GM19397 (cell line): ENCODE measurements around the gene LRRC3C.
A peak's percentile ranks its signal among the peaks of the same experiment; 100 is the strongest.

Experiments
- ATAC-seq: cut with Tn5 transposase; IDR thresholded peaks from one replicate; pipeline ENCODE4 v1.9.1; 2021; ENCODE audit warnings: mild to moderate bottlenecking, moderate library complexity; ENCODE audit not compliant: unreplicated experiment

LRRC3C gene

DNA sequence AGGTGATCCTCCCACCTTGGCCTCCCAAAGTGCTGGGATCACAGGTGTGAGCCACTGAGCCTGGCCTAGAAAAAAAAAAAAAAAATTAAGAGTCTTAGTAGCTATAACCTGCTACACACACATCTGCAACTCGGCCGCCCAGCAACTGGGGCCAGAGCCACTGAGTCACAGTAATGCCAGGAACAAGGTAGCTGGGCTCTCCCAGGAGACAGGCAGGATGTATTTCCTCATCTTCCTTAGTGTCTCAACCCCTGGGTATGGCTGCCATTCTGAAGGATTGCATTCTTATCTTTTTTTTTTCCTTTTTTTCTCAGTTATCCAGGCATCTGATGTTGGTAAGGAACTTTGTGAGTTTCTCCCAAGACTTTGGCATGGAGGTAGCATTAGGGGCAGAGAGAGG lies 46.0 kb downstream of the LRRC3C start:
- ATAC-seq = no peak

DNA sequence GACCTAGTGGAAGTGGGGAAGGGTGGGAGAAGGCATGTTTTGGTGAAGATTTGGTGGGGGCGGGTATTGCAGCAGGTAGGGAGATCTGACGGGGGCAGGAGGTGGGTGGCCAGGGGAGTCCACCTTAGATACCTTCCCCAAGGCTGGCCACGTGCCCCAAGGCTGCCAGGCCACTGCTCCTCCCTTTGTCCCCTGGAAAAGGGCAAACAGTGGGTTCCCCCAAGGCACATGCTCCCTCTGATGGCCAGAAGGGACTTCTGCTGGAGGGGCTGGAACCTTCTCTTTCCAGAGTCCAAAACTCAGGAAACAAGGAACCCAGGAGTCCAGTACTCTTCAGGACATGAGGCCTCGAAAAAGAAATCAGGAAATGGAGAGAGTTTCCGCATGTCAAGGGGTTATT lies 46.9 kb downstream of the LRRC3C start:
- no peak for ATAC-seq

DNA sequence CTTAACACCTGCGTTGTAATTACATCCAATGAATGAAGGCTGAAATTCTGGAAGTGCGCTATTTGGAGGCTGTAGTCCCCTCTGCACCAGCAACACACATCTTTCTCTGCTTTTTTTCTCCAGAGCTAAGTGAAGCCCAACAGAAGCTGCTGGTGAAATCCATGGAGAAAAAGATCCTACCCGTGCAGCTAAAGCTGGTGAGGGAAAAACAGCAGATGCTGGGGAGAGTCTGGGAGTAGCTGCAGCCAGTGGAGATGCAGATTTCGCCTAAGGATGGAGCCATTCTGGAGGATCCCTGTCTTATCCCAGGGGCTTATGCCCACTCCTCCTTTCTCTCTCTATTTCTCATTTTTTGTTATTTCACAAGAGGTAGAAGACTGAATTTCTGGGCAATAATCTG lies 48.3 kb downstream of the LRRC3C start:
- no peak for ATAC-seq

DNA sequence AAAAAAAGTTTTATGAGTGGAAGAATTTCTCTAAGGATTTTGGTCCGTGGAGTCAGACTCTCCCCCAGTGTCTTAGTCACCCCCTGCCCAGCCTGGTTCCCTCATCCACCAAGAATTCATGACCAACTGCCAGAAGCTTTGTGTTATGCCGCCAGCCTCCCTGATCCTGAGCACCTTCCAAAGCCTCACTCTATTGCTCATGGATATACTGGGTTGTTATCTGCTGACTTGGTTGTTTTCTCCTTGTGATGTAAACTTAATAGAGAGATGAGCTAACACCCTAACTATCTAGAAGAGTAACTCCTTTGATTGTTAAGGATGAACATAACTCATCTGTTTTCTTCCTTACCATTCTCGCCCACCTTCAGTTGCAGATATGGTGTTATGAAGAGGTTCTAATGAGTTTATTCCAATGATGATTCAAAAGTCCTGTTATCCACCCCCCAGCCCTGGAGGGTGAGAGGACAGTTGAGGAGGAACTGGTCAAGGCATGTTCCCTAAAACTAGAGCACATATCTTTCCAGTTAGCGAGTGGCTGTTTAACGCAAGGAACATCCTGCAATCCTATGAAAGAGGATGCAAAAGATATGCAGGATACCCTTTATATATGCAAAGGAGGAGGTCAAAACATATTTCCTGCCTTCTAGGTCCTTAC lies 51.6 kb downstream of the LRRC3C start:
- ATAC-seq = no peak

DNA sequence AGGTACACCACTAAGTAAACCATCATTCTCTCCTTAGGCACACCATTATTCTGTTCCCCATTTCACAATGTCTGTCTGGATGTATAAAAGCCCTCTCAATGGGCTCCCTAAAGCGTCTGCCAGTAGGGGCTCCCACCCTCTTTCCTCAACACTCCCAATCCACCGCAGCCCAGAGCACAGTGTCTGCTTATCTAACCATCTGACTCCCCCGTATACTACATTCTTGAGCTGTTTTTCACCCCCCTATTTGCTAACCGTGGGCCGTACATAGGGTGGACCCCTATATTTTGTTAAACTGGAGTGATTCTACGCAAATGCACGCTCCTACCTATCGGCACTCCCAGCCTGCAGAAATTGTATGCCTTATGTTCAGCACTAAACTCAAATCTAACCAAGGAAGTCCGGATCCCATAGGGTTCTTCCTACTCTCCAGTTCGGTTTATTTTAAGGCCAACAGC lies 52.4 kb downstream of the LRRC3C start:
- peak; percentile 9 for ATAC-seq

DNA sequence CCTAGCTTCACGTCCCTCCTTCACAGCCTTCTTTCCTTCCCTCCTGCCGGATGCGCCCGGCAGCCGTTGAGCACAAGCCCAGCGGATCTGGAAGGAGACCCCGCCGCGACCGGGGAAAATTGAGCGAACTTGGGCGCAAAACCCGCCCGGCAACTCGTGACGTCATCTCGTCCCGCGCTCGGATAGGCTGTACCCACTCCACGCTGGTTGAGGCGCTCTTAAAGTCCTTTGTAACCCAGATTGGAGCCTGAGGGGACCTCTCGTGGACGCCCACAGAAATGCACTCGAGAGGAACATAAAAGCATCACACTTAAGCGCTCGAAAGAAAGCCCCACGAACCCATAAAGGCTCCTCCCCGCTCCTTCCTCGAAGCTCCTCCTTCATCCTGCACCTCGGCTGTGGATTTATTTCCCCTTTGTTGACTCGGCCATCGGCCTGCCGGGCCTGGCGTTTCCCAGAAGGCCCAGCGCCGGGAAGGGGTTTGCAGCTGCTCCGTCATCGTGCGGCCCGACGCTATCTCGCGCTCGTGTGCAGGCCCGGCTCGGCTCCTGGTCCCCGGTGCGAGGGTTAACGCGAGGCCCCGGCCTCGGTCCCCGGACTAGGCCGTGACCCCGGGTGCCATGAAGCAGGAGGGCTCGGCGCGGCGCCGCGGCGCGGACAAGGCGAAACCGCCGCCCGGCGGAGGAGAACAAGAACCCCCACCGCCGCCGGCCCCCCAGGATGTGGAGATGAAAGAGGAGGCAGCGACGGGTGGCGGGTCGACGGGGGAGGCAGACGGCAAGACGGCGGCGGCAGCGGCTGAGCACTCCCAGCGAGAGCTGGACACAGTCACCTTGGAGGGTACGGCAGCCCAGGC lies 53.0 kb downstream of the LRRC3C start, which contains the start of gene PSMD3:
TSS of gene PSMD3 (plus strand) at position 457 of the 856 bp plus-strand sequence. CDS start at position 621, 164 bp downstream.
- ATAC-seq = peak; percentile 94

DNA sequence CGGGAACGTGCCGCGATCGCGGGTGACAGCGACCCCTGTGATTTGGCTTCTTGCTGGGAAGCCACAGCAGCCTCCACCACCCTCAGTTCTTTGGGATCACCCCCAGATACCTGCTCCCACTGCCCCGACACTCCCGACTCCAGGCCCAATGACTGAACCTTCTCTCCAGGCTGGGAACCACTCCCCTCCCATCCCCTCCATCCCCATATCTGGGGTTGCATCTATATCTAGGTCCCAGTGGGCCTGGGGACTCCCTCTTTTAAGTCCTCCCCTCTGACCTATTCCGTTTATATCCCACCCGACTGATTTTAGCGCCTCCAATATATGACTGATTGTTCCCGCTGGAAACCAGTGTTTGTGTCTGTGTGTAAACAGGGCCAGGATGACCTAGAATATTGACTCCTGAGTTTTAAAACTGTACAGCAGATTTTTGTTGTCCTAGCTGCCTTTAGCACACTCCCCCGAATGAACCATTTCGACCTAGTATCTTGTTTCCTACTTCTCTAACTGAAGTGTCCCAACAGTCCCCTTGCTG lies 53.7 kb downstream of the LRRC3C start:
- no peak for ATAC-seq

DNA sequence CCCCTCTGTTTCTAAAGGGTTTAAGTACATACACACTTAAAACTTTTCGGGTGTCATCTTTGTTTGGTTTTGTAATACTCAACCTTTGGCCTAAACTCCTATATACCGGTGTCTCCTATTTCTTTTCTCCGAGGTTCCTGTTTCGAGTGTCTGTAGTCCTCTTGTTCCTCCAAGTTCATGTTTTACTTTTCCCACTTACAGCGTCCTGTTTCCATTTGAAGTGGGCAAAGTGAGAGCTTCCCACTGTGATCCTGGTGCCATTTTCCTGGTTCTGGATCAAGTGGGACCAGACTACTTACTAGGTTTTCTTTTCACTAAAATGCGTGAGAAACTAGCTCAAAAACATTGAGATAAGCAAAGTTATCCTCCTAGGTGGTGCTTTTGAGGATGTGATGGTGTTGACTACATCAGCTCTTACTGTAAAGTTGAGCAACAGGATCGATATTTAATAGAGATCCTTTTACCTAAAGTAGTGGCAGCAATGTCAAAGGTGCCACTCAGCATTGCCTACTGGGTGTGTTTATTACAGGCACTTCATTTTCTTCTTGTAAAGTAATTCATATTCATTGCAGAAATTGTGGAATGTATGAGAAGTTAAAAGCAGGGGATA lies 54.3 kb downstream of the LRRC3C start:
- ATAC-seq = no peak

DNA sequence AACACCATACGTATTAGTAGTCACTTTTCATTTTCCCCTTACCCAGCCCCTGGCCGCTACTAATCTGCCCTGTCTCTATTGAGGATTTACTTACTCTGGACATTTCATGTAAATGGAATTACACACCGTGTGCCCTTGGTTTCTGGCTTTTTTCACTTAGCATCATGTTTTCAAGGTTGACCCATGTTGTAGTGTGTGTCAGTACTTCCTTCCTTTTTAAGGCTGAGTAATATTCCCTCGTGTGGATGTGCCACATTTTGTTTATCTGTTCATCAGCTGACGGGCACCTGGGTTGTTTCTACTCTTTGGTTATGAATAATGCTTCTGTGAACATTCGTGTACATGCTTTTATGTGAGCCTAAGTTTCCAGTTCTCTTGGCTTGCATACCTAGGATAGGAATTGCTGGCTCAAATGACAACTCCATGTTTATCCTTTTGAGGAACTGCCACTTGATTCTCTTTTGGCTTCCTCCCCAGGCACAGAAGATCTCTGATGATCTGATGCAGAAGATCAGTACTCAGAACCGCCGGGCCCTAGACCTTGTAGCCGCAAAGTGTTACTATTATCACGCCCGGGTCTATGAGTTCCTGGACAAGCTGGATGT lies 60.8 kb downstream of the LRRC3C start:
- ATAC-seq = no peak

DNA sequence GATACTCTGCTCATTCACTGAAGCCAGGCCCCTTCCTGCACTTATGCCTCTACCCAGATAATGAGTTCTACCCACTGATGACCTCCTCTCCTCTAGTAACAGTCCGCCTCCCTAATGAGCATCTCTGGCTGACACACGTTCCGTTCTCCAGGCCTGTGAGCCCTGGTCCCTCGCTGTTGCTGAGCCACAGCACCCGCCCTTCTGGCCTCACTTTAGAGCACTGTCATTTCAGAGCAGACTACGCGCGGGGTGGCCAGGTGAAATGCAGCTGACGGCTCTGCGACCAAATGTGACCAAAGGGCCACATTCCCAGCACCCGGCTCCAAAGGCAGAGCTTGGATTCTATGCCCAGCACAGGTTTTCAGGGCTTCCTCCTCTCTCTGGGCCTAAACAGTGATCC lies 66.9 kb downstream of the LRRC3C start:
- no peak for ATAC-seq
